NCI-H748 (cell line): ENCODE results near the gene SLC1A1.
"Not testable (repeated sequence)": the region's sequence is repeated elsewhere in the genome, so short reads cannot be mapped to it uniquely, and the experiment has no call there.

Source experiments
- DNase-seq: peaks from one replicate; lab custom pipeline; 2025; ENCODE audit not compliant: unreplicated experiment; lab: John Stamatoyannopoulos, UW

SLC1A1 gene

GRCh38 chr9:4540425-4540824, 50.2 kb downstream of the SLC1A1 start:
- DNase-seq, result no peak

DNA sequence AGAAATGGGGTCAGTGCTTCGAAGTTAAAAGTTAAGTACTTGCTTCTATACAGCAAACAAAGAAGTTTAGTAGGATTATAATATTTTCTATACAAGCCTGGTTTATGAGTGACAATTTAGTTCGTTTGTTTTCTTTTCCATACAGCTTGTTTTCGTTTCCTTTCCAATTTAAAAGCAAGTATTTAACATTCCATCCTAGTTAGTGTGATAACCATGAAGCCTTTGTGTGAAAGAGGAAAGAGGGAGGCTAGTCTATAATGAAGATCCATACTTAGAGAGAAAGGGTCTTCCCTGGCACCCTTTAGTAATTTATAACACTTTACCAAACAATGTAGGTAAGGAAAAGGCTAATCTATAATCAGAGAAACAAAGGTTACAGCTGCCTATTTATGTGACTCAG, 51.0 kb downstream of the SLC1A1 start:
- DNase-seq, result no peak

- DNase-seq, result no peak
Observed at GRCh38 chr9:4541856-4542255, 51.6 kb downstream of the SLC1A1 start.

GRCh38 chr9:4544714-4545113, 54.4 kb downstream of the SLC1A1 start:
- DNase-seq, result not testable (repeated sequence)

DNA sequence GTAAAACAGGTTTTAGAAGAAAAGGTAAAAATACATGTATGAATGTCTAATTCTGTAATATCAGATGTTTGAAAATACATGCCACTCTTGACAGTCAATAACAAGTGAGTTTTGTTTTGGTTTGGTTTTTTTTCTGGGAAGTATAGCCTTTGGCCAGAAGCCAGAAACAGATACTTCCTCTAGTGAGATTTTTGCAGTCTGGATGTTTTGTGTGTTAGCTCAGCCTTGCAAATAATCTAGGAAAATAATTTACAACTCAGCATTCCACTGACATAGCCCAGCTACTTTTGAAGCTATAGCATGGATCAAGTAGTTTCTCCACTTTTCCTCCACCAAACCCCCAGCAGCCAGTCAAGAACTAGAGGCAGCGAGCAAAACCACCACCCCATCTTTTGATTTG, 56.7 kb downstream of the SLC1A1 start:
- DNase-seq, result no peak

DNA sequence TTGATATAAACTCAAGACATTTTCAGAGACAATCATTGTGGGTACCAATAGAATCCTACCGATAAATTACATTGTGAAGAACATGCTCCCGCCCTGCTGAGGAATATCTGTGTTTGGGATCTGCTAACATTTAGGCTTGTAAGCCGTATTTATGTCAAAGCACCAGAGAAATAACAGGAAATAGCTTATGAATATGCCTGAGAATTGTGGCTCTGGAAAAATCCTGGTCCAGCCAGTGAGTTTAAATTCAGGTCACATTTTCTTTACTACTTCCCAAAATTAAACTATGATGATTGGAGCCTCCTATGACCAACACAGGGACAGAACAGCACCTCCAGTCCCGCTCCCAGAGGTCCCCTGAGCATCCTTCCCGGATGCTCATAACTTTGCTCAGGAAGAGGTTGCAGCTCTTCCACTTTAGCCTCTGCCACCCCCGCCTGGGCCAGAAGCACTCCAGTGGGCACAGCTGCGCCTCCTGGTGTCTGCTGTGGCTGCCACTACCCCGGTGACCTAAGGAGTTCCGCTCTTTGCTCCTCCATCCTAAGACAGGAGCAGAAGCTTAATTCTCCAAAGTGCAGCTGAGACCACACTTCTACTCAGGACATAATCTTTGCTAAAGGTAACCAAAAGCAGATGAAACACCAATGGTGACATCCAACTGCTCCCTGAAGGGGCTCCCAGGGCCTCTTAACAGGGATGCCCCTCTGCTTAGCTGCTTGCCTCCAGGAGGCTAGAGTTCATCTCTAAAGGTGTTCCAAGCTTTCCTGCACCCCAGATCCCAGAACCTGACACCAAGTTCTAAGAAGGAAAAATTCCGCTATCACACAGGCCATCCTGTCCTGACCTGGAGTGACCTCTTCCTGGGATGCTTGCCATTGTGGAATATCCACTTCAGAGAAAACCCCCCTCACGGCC, 58.8 kb downstream of the SLC1A1 start:
- no peak for DNase-seq

DNA sequence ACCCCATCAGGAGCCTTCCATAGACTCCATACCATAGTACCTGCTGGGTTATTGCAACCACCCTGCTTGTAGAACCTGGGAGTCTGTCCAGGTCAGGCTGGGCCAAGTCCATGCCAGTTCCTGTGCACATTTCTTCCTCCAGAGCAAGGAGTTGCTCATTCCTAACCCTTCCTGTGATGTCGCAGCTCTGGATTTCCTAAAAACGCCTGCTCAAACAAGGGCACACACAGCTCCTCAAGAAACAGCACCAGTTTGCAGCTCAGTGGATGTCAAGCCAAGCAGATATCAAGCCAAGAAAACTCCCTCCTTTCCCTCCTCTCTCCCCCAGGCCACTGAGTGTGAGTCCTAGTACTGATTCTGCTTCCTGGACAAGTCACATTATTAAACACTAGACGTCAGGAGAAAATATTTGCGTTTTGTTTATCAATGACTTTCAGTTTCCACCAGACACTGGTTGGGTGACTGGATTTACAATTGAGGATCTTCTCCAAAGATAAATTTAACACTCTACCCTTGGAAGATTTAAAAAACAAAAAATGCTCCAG, 59.6 kb downstream of the SLC1A1 start:
- no peak for DNase-seq

GRCh38 chr9:4550777-4551484, 60.7 kb downstream of the SLC1A1 start:
- no peak for DNase-seq

GRCh38 chr9:4553951-4554381, 63.7 kb downstream of the SLC1A1 start:
- no peak for DNase-seq

- DNase-seq, result peak; percentile 85
Observed at GRCh38 chr9:4555236-4555635, 65.0 kb downstream of the SLC1A1 start.

- no peak for DNase-seq
Observed at GRCh38 chr9:4558371-4558998, 68.2 kb downstream of the SLC1A1 start.

DNA sequence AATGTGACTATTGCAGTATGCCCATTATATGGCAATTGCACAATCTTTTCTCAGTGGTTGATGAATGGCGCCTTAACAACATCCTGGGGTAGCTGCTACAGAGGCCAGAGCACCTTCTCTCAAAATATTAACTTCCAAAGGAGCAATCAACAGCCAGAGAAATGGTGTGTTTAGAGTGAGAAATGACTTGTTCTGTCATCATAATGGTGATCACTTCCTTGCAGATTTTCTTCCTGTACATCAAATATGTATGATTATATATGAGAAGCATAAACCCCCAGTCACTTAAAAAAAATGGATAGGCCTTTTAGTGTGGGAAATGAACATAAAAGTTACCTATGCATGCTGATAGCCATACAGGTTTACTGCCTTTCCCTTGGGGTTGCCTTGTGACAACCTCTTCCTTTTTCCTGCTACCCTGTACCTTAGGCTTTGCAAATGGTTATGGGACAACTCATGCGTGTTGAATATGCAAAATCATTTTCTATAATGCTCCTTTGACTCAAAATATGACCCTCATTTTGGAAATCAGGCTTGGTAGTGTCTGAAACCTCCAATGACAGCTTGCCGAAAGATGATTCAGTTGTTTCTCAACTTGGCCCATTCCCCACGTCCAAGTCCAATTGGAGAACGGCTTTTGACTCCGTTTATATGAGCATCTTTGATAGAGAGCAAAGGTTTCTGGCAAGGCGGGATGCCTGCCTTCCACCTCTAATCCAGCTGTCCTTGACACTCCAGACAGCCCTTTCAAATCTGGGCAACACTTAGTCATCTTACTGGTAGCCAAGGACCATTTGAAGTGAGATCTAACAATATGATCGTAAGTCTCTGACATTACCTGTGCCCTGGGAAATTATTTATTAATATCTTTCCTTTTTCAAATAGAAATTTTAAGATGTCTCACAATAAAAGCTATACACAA, 69.3 kb downstream of the SLC1A1 start:
- DNase-seq, result no peak

GRCh38 chr9:4563105-4563504, 72.8 kb downstream of the SLC1A1 start:
- DNase-seq, result no peak

DNA sequence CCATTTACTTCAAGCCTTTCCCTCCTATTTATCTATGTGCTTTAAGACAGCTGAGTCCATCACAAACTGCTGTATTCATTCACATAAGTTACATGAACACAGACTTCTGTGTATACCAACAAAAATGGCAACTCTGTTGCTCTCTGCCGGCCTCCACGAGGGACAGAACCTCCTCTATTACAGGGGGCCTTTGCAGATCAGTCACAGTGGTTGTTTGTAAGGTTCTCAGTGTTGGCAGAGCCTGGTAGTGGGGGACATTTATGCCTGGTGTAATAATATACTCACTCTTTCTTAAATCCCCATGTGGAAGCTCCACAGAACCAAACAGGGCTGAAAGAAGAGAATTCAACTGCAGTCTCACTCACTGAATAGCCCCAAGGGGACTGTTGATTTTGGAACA, 76.5 kb downstream of the SLC1A1 start:
- no peak for DNase-seq

- DNase-seq, result no peak
Observed at GRCh38 chr9:4567601-4568000, 77.3 kb downstream of the SLC1A1 start.

- no peak for DNase-seq
Observed at GRCh38 chr9:4569101-4569500, 78.8 kb downstream of the SLC1A1 start.

DNA sequence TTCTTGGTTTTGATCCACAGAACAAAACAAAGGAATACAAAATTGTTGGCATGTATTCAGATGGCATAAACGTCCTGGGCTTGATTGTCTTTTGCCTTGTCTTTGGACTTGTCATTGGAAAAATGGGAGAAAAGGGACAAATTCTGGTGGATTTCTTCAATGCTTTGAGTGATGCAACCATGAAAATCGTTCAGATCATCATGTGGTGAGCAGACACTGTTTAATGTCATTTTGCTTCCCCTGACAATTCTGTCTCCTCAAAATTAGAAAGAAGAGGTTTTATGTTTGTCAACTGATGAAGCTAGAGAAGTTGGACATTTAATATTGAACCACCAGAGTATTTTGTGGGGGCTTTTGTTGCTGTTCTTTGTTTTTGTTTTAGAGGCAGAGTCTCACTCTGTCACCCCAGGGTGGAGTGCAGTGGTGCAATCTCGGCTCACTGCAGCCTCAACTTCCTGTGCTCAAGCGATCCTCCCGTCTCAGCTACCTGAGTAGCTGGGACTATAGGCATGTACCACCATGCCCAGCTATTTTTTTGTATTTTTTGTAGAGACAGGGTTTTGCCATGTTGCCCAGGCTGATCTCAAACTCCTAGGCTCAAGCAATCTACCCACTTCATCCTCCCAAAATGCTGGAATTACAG, 82.0 kb downstream of the SLC1A1 start:
- no peak for DNase-seq

DNA sequence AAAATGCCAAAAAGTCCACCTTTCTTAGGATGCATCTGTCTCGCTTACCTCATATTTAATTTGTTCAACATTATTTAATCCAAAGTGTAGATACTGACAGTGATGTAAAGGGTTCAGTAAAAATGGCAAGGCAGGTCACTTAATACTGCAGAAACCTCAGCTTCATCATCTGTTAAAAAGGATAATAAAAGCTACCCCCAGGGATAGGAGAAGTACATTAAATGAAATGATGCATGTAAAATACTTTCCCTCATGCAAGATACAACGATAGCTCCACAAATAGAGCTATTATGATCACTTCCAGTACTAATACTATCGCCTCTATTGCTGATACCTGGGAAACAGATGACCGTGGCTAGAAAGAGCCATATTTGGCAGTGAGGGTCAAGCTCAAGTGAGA, 82.9 kb downstream of the SLC1A1 start:
- no peak for DNase-seq

- peak; percentile 81 for DNase-seq
Observed at GRCh38 chr9:4573634-4574389, 83.5 kb downstream of the SLC1A1 start.
